Measurements from ENCODE around the gene PARD3.

DNA sequence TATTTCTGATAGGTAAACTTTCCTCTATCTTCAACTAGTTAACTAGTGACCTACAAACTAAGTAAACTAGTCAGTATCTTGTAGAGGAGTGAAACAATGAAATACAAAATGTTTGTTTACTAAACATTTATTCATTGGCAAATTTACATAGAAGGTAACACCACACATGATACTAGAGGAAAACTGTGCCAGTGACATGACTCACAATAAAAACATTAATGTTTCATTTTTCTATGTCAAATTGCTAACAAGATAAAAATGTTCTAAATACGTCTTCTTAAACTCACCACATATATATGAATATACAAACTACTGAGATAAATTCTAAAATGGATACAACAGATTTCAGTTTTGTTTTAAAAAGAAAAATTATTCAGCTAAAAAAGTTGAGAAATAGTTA lies 471.3 kb downstream of the PARD3 start:
- TF ChIP-seq, protein P1, sequence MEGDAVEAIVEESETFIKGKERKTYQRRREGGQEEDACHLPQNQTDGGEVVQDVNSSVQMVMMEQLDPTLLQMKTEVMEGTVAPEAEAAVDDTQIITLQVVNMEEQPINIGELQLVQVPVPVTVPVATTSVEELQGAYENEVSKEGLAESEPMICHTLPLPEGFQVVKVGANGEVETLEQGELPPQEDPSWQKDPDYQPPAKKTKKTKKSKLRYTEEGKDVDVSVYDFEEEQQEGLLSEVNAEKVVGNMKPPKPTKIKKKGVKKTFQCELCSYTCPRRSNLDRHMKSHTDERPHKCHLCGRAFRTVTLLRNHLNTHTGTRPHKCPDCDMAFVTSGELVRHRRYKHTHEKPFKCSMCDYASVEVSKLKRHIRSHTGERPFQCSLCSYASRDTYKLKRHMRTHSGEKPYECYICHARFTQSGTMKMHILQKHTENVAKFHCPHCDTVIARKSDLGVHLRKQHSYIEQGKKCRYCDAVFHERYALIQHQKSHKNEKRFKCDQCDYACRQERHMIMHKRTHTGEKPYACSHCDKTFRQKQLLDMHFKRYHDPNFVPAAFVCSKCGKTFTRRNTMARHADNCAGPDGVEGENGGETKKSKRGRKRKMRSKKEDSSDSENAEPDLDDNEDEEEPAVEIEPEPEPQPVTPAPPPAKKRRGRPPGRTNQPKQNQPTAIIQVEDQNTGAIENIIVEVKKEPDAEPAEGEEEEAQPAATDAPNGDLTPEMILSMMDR (IDR thresholded peaks at IDR 0.05): no peak
- TF ChIP-seq EZH2 (IDR thresholded peaks at IDR 0.05): no peak
- no peak for TF ChIP-seq EZH2phosphoT487 (IDR thresholded peaks at IDR 0.05)

Measured in neural progenitor cell (in vitro differentiated cells).